ENCODE measurements around the gene SGCD.

- TF ChIP-seq EZH2 (IDR thresholded peaks at IDR 0.05), result no peak
- no peak for TF ChIP-seq POLR2AphosphoS5 (IDR thresholded peaks at IDR 0.05; ENCODE audit: borderline replicate concordance, low read depth, low read length)
- no peak for TF ChIP-seq FOXP2 (optimal IDR thresholded peaks at IDR 0.05; ENCODE audit: control extremely low read depth, extremely low read length, insufficient read depth)
Measured at GRCh38 chr5:156529892-156530291, 202.9 kb downstream of the SGCD start.
